Vagina (tissue), 2 donors: Measurements from ENCODE around the gene WDHD1.

ENCODE experiments used
- POLR2AphosphoS5 ChIP-seq, 2 donors: sonication (generic); formaldehyde crosslinking; IDR thresholded peaks; one replicate each; pipeline ENCODE4 v1.9.0; 2017; ENCODE audit warnings: antibody characterized with exemption in 2 of 2, mild to moderate bottlenecking in 2 of 2, low read depth in 1 of 2; ENCODE audit not compliant: insufficient read depth in 1 of 2
- TF ChIP-seq, protein P1 (sequence below), 3 experiments: fragments of 450-650 bp in 2 of 3; fragments of 200-600 bp in 1 of 3; sonication (generic) in 1 of 3; IDR thresholded peaks; one replicate each; pipeline ENCODE4 v1.5.1; 2017 to 2019; ENCODE audit warnings: antibody characterized with exemption in 3 of 3, mild to moderate bottlenecking in 2 of 3, moderate library complexity in 2 of 3

DNA sequence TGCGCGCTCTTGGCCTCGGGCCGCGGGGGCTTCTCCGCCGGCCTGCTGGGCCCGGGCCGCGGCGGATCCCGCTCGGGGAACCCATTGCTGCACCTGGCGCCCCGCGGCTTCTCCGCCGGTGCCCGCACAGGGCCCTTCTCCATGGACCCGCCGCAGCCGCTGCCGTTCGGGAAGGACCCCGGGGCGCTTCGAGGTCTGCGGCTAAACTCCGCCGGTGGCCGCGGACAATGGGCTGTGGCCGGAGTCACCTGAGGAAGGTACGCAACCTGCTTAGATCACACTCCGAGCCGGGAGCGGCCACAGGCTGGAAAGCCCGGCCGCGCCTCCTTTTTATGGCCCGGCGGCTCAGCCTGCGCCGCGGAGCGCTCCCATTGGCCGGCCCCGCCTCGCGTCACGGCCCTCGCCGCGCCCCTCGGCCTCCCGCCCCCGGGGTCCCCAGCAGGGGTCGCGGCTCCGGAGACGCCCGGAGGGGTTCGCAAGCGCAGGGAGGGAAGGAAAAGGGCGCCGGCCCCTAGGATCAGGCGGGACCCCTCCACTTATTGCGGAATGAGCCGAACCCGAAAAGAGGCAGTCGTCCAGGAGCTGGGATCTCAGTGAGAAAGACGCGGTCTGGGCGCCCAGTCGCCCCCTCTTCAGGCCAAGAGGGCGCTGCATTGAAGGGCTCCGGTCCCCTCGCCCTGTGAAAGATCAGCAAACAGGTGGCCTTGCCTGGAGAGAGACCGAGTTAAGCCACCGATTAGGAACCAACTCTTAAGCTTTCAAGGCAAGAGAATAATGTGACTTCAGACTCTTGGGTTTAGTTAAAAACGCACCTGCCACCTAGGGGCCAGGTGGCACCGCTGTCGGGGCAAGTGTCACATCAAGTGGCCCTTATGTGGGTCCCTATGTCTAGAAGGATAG is 124.1 kb downstream of the WDHD1 start, which contains the start of gene GCH1:
- TF ChIP-seq, protein P1, sequence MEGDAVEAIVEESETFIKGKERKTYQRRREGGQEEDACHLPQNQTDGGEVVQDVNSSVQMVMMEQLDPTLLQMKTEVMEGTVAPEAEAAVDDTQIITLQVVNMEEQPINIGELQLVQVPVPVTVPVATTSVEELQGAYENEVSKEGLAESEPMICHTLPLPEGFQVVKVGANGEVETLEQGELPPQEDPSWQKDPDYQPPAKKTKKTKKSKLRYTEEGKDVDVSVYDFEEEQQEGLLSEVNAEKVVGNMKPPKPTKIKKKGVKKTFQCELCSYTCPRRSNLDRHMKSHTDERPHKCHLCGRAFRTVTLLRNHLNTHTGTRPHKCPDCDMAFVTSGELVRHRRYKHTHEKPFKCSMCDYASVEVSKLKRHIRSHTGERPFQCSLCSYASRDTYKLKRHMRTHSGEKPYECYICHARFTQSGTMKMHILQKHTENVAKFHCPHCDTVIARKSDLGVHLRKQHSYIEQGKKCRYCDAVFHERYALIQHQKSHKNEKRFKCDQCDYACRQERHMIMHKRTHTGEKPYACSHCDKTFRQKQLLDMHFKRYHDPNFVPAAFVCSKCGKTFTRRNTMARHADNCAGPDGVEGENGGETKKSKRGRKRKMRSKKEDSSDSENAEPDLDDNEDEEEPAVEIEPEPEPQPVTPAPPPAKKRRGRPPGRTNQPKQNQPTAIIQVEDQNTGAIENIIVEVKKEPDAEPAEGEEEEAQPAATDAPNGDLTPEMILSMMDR (IDR thresholded peaks at IDR 0.05): no peak
- peak in 1 of 2 donors; percentile 55 for TF ChIP-seq POLR2AphosphoS5 (IDR thresholded peaks at IDR 0.05; ENCODE audit: insufficient read depth in 1 of 2, low read depth in 1 of 2)
